Neuron (in vitro differentiated cells): ENCODE results near the gene RGS8.

ENCODE experiments used
- H2AFZ ChIP-seq: one replicate; pipeline ENCODE4 v1.6.1; 2013; ENCODE audit warnings: low read depth, mild to moderate bottlenecking, inconsistent platforms, low read length, moderate library complexity
- H3K27me3 ChIP-seq: one replicate; pipeline ENCODE4 v1.6.1; 2013; ENCODE audit warnings: low read length; ENCODE audit not compliant: insufficient read depth
- H3K36me3 ChIP-seq: one replicate; pipeline ENCODE4 v1.6.1; 2013; ENCODE audit warnings: low read length; ENCODE audit not compliant: insufficient read depth
- H3K4me1 ChIP-seq: one replicate; pipeline ENCODE4 v1.6.1; 2013; ENCODE audit warnings: low read length; ENCODE audit not compliant: insufficient read depth
- H3K4me3 ChIP-seq: 2 replicates; pipeline ENCODE4 v1.5.1; 2013; ENCODE audit warnings: mild to moderate bottlenecking, low read length, moderate library complexity
- H3K9me3 ChIP-seq: one replicate; pipeline ENCODE4 v1.6.1; 2013; ENCODE audit warnings: low read length

RGS8 gene

GRCh38 chr1:182674346-182675246, 9.8 kb downstream of the RGS8 start:
- H2AFZ ChIP-seq: no peak overlapping the region
- no peaks in the 10 kb centered on the region for H3K36me3 ChIP-seq
- H3K4me3 ChIP-seq: no peak overlapping the region
- H3K9me3 ChIP-seq: no peaks in the 10 kb centered on the region
- H3K27me3 ChIP-seq: no peaks in the 10 kb centered on the region
- H3K4me1 ChIP-seq: peaks cover 51% of the 10 kb centered on the region

- Histone ChIP-seq H3K36me3 (no peaks in the 10 kb centered on the region), H3K27me3 (no peaks in the 10 kb centered on the region), H3K4me3 (no peak overlapping the region), H3K9me3 (no peaks in the 10 kb centered on the region), H3K4me1 (peaks cover 56% of the 10 kb centered on the region), H2AFZ (no peak overlapping the region)
Measured at GRCh38 chr1:182672487-182672836, 11.9 kb downstream of the RGS8 start.

- no peaks in the 10 kb centered on the region for H3K27me3 ChIP-seq
- no peaks in the 10 kb centered on the region for H3K9me3 ChIP-seq
- H2AFZ ChIP-seq: no peak overlapping the region
- H3K4me3 ChIP-seq: peak overlapping the region; percentile 17
- H3K4me1 ChIP-seq: peaks cover 58% of the 10 kb centered on the region
- no peaks in the 10 kb centered on the region for H3K36me3 ChIP-seq
Measured at GRCh38 chr1:182671750-182672486, 12.5 kb downstream of the RGS8 start.

- Histone ChIP-seq H3K9me3 (no peaks in the 10 kb centered on the region), H3K27me3 (no peaks in the 10 kb centered on the region), H3K4me3 (no peak overlapping the region), H3K36me3 (no peaks in the 10 kb centered on the region), H2AFZ (no peak overlapping the region), H3K4me1 (peaks cover 61% of the 10 kb centered on the region)
Measured at GRCh38 chr1:182670032-182670749, 14.2 kb downstream of the RGS8 start.

- H2AFZ ChIP-seq: no peak overlapping the region
- H3K4me3 ChIP-seq: no peak overlapping the region
- H3K27me3 ChIP-seq: no peaks in the 10 kb centered on the region
- H3K4me1 ChIP-seq: peaks cover 66% of the 10 kb centered on the region
- H3K36me3 ChIP-seq: no peaks in the 10 kb centered on the region
- no peaks in the 10 kb centered on the region for H3K9me3 ChIP-seq
Measured at GRCh38 chr1:182669266-182669665, 15.1 kb downstream of the RGS8 start.

- Histone ChIP-seq H2AFZ (no peak overlapping the region), H3K27me3 (no peaks in the 10 kb centered on the region), H3K4me1 (peaks cover 66% of the 10 kb centered on the region), H3K9me3 (no peaks in the 10 kb centered on the region), H3K4me3 (no peak overlapping the region), H3K36me3 (no peaks in the 10 kb centered on the region)
Measured at GRCh38 chr1:182668521-182669054, 15.8 kb downstream of the RGS8 start.

GRCh38 chr1:182667848-182668505, 16.4 kb downstream of the RGS8 start:
- no peaks in the 10 kb centered on the region for H3K27me3 ChIP-seq
- H3K4me3 ChIP-seq: no peak overlapping the region
- peaks cover 71% of the 10 kb centered on the region for H3K4me1 ChIP-seq

GRCh38 chr1:182666706-182667105, 17.7 kb downstream of the RGS8 start:
- H3K27me3 ChIP-seq: no peaks in the 10 kb centered on the region

More at GRCh38 chr1:182667848-182668505, 16.4 kb downstream of the RGS8 start:
- Histone ChIP-seq H3K9me3 (no peaks in the 10 kb centered on the region), H3K36me3 (no peaks in the 10 kb centered on the region), H2AFZ (no peak overlapping the region)

GRCh38 chr1:182664296-182664695, 20.1 kb downstream of the RGS8 start:
- peaks cover 58% of the 10 kb centered on the region for H3K4me1 ChIP-seq
- no peaks in the 10 kb centered on the region for H3K36me3 ChIP-seq
- H2AFZ ChIP-seq: no peak overlapping the region
- H3K4me3 ChIP-seq: no peak overlapping the region
- no peaks in the 10 kb centered on the region for H3K27me3 ChIP-seq
- H3K9me3 ChIP-seq: no peaks in the 10 kb centered on the region

More at GRCh38 chr1:182666706-182667105, 17.7 kb downstream of the RGS8 start:
- H3K4me3 ChIP-seq: no peak overlapping the region
- no peaks in the 10 kb centered on the region for H3K9me3 ChIP-seq
- H2AFZ ChIP-seq: no peak overlapping the region
- no peaks in the 10 kb centered on the region for H3K36me3 ChIP-seq
- peaks cover 70% of the 10 kb centered on the region for H3K4me1 ChIP-seq

GRCh38 chr1:182662956-182663355, 21.4 kb downstream of the RGS8 start:
- Histone ChIP-seq H3K27me3 (no peaks in the 10 kb centered on the region), H3K4me3 (no peak overlapping the region), H3K4me1 (peaks cover 51% of the 10 kb centered on the region), H3K9me3 (no peaks in the 10 kb centered on the region), H3K36me3 (no peaks in the 10 kb centered on the region), H2AFZ (no peak overlapping the region)

- no peak overlapping the region for H2AFZ ChIP-seq
- no peak overlapping the region for H3K4me3 ChIP-seq
- no peaks in the 10 kb centered on the region for H3K27me3 ChIP-seq
- no peaks in the 10 kb centered on the region for H3K9me3 ChIP-seq
- H3K4me1 ChIP-seq: peaks cover 48% of the 10 kb centered on the region
- no peaks in the 10 kb centered on the region for H3K36me3 ChIP-seq
Measured at GRCh38 chr1:182662121-182662890, 22.1 kb downstream of the RGS8 start.

- no peak overlapping the region for H2AFZ ChIP-seq
- peaks cover 26% of the 10 kb centered on the region for H3K4me1 ChIP-seq
- no peak overlapping the region for H3K4me3 ChIP-seq
- H3K36me3 ChIP-seq: no peaks in the 10 kb centered on the region
- H3K27me3 ChIP-seq: no peaks in the 10 kb centered on the region
- H3K9me3 ChIP-seq: no peaks in the 10 kb centered on the region
Measured at GRCh38 chr1:182658055-182658454, 26.3 kb downstream of the RGS8 start.
